ENCODE data around the gene ZNF664.

Gene ZNF664

GRCh38 chr12:123972457-123973401 is at the start of gene ZNF664, which contains the start of gene CCDC92:
ZNF664 (plus strand) TSS chr12:123973215; CDS start chr12:124012145, 38,930 bp downstream.
CCDC92 (minus strand) TSS chr12:123972831; CDS start chr12:123944305, 28,526 bp downstream.
- Mint-ChIP-seq H3K27me3 (peaks cover 6% of the 10 kb centered on the region), H3K4me3 (peak within 1 kb of the TSS; percentile 83), H3K27ac (peak within 1 kb of the TSS; percentile 70), H3K36me3 (ENCODE audit: low read depth) (peaks cover 31% of the 10 kb centered on the region), H3K4me1 (ENCODE audit: low read depth) (peaks cover 24% of the 10 kb centered on the region), H3K9me3 (no peaks in the 10 kb centered on the region)
- intact Hi-C loops (cut with micrococcal nuclease) = no loop called here

GRCh38 chr12:123923927-123924326 is 49.1 kb upstream of the ZNF664 start:
- no peaks in the 10 kb centered on the region for H3K36me3 Mint-ChIP-seq (ENCODE audit: low read depth)
- peaks cover 21% of the 10 kb centered on the region for H3K4me1 Mint-ChIP-seq (ENCODE audit: low read depth)
- H3K9me3 Mint-ChIP-seq = no peaks in the 10 kb centered on the region
- H3K4me3 Mint-ChIP-seq = no peak overlapping the region
- H3K27me3 Mint-ChIP-seq = peaks cover 24% of the 10 kb centered on the region
- intact Hi-C loops (cut with micrococcal nuclease) = no loop called here
- H3K27ac Mint-ChIP-seq = no peak overlapping the region

GRCh38 chr12:123924539-123924938 is 48.5 kb upstream of the ZNF664 start:
- peaks cover 21% of the 10 kb centered on the region for H3K4me1 Mint-ChIP-seq (ENCODE audit: low read depth)
- intact Hi-C loops (cut with micrococcal nuclease) = no loop called here
- H3K27ac Mint-ChIP-seq = no peak overlapping the region
- peaks cover 23% of the 10 kb centered on the region for H3K27me3 Mint-ChIP-seq
- no peaks in the 10 kb centered on the region for H3K9me3 Mint-ChIP-seq
- H3K36me3 Mint-ChIP-seq (ENCODE audit: low read depth) = no peaks in the 10 kb centered on the region
- H3K4me3 Mint-ChIP-seq = no peak overlapping the region

GRCh38 chr12:123928274-123928865 is 44.6 kb upstream of the ZNF664 start:
- Mint-ChIP-seq H3K27ac (no peak overlapping the region), H3K36me3 (ENCODE audit: low read depth) (no peaks in the 10 kb centered on the region), H3K27me3 (peaks cover 25% of the 10 kb centered on the region), H3K9me3 (no peaks in the 10 kb centered on the region), H3K4me3 (no peak overlapping the region), H3K4me1 (ENCODE audit: low read depth) (peaks cover 17% of the 10 kb centered on the region)
- intact Hi-C loops (cut with micrococcal nuclease) = no loop called here

- peaks cover 27% of the 10 kb centered on the region for H3K27me3 Mint-ChIP-seq
- H3K4me3 Mint-ChIP-seq = no peak overlapping the region
- no peak overlapping the region for H3K27ac Mint-ChIP-seq
- H3K4me1 Mint-ChIP-seq (ENCODE audit: low read depth) = peaks cover 17% of the 10 kb centered on the region
- intact Hi-C loops (cut with micrococcal nuclease) = no loop called here
- no peaks in the 10 kb centered on the region for H3K9me3 Mint-ChIP-seq
- no peaks in the 10 kb centered on the region for H3K36me3 Mint-ChIP-seq (ENCODE audit: low read depth)
Measured at GRCh38 chr12:123928897-123929296, 44.1 kb upstream of the ZNF664 start.

GRCh38 chr12:123929946-123930583 is 43.0 kb upstream of the ZNF664 start:
- Mint-ChIP-seq H3K4me3 (no peak overlapping the region), H3K27ac (no peak overlapping the region), H3K27me3 (peaks cover 21% of the 10 kb centered on the region), H3K9me3 (no peaks in the 10 kb centered on the region), H3K36me3 (ENCODE audit: low read depth) (no peaks in the 10 kb centered on the region), H3K4me1 (ENCODE audit: low read depth) (peaks cover 17% of the 10 kb centered on the region)
- intact Hi-C loops (cut with micrococcal nuclease) = no loop called here

- Mint-ChIP-seq H3K4me3 (no peak overlapping the region), H3K27ac (no peak overlapping the region), H3K9me3 (no peaks in the 10 kb centered on the region)
Measured at GRCh38 chr12:123931686-123932321, 41.2 kb upstream of the ZNF664 start.

GRCh38 chr12:123933214-123933613 is 39.8 kb upstream of the ZNF664 start:
- peaks cover 10% of the 10 kb centered on the region for H3K27me3 Mint-ChIP-seq
- no peaks in the 10 kb centered on the region for H3K9me3 Mint-ChIP-seq
- H3K27ac Mint-ChIP-seq = no peak overlapping the region
- peaks cover 18% of the 10 kb centered on the region for H3K4me1 Mint-ChIP-seq (ENCODE audit: low read depth)
- peaks cover 21% of the 10 kb centered on the region for H3K36me3 Mint-ChIP-seq (ENCODE audit: low read depth)
- H3K4me3 Mint-ChIP-seq = no peak overlapping the region
- intact Hi-C loops (cut with micrococcal nuclease) = no loop called here

More at GRCh38 chr12:123931686-123932321, 41.2 kb upstream of the ZNF664 start:
- intact Hi-C loops (cut with micrococcal nuclease) = no loop called here
- Mint-ChIP-seq H3K27me3 (peaks cover 19% of the 10 kb centered on the region), H3K4me1 (ENCODE audit: low read depth) (peaks cover 17% of the 10 kb centered on the region), H3K36me3 (ENCODE audit: low read depth) (peaks cover 10% of the 10 kb centered on the region)

- Mint-ChIP-seq H3K27me3 (peaks cover 10% of the 10 kb centered on the region), H3K27ac (no peak overlapping the region), H3K4me3 (no peak overlapping the region), H3K36me3 (ENCODE audit: low read depth) (peaks cover 21% of the 10 kb centered on the region), H3K4me1 (ENCODE audit: low read depth) (peaks cover 18% of the 10 kb centered on the region), H3K9me3 (no peaks in the 10 kb centered on the region)
- intact Hi-C loops (cut with micrococcal nuclease) = no loop called here
Measured at GRCh38 chr12:123934016-123934620, 38.9 kb upstream of the ZNF664 start.

GRCh38 chr12:123934829-123935228 is 38.2 kb upstream of the ZNF664 start:
- Mint-ChIP-seq H3K9me3 (no peaks in the 10 kb centered on the region), H3K27me3 (peaks cover 10% of the 10 kb centered on the region), H3K36me3 (ENCODE audit: low read depth) (peaks cover 21% of the 10 kb centered on the region), H3K4me1 (ENCODE audit: low read depth) (peaks cover 21% of the 10 kb centered on the region), H3K27ac (no peak overlapping the region), H3K4me3 (no peak overlapping the region)
- intact Hi-C loops (cut with micrococcal nuclease) = no loop called here

- intact Hi-C loops (cut with micrococcal nuclease) = no loop called here
- Mint-ChIP-seq H3K27me3 (peaks cover 10% of the 10 kb centered on the region), H3K9me3 (no peaks in the 10 kb centered on the region), H3K4me1 (ENCODE audit: low read depth) (peaks cover 28% of the 10 kb centered on the region), H3K36me3 (ENCODE audit: low read depth) (peaks cover 30% of the 10 kb centered on the region), H3K4me3 (no peak overlapping the region), H3K27ac (no peak overlapping the region)
Measured at GRCh38 chr12:123935956-123936355, 37.1 kb upstream of the ZNF664 start.

- H3K27ac Mint-ChIP-seq = no peak overlapping the region
- intact Hi-C loops (cut with micrococcal nuclease) = no loop called here
- H3K27me3 Mint-ChIP-seq = peaks cover 8% of the 10 kb centered on the region
- peaks cover 33% of the 10 kb centered on the region for H3K4me1 Mint-ChIP-seq (ENCODE audit: low read depth)
- no peak overlapping the region for H3K4me3 Mint-ChIP-seq
- peaks cover 35% of the 10 kb centered on the region for H3K36me3 Mint-ChIP-seq (ENCODE audit: low read depth)
- peaks cover 3% of the 10 kb centered on the region for H3K9me3 Mint-ChIP-seq
Measured at GRCh38 chr12:123936471-123936870, 36.5 kb upstream of the ZNF664 start.

- peaks cover 36% of the 10 kb centered on the region for H3K4me1 Mint-ChIP-seq (ENCODE audit: low read depth)
- peaks cover 42% of the 10 kb centered on the region for H3K36me3 Mint-ChIP-seq (ENCODE audit: low read depth)
Measured at GRCh38 chr12:123936956-123937706, 35.9 kb upstream of the ZNF664 start.

More at GRCh38 chr12:123936956-123937706, 35.9 kb upstream of the ZNF664 start:
- Mint-ChIP-seq H3K27ac (no peak overlapping the region), H3K4me3 (no peak overlapping the region), H3K9me3 (peaks cover 9% of the 10 kb centered on the region), H3K27me3 (peaks cover 6% of the 10 kb centered on the region)
- intact Hi-C loops (cut with micrococcal nuclease) = no loop called here
